ENCODE data around the gene IL13RA2. TPM values are rescaled to one million over a fixed set of nuclear protein-coding genes. Genes with fewer than 3 reads are reported as not detected.

IL13RA2 gene
- total RNA-seq, 4 donors from 2014 or later, result not detected

DNA sequence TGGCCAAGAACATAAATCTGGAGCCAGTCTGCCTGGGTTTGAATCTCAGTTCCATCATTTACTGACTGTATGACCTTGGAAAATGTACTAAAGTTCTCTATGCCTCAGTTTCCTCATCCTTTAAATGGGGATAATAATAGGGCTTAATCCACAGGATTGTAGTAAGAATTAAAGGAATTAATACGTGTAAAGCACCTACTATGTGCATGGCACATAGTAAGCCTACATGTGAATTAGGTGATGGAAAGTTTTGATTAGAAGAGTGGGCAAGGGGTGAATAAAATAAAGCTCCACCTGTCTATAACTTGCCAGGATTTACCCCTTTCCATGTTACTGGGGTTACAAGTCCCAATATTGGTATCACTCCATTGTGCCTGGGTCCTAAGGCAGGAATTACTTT lies 35.8 kb upstream of the IL13RA2 start:
- intact Hi-C loops (cut with DNase I; ENCODE audit: low total_unique reads), result no loop called here
- Histone ChIP-seq H3K4me3 (no peak overlapping the region), H3K27me3 (no peaks in the 10 kb centered on the region), H3K4me1 (no peaks in the 10 kb centered on the region), H3K36me3 (no peaks in the 10 kb centered on the region), H3K27ac (no peak overlapping the region), H3K9me3 (no peaks in the 10 kb centered on the region)
- TF ChIP-seq, protein P1, sequence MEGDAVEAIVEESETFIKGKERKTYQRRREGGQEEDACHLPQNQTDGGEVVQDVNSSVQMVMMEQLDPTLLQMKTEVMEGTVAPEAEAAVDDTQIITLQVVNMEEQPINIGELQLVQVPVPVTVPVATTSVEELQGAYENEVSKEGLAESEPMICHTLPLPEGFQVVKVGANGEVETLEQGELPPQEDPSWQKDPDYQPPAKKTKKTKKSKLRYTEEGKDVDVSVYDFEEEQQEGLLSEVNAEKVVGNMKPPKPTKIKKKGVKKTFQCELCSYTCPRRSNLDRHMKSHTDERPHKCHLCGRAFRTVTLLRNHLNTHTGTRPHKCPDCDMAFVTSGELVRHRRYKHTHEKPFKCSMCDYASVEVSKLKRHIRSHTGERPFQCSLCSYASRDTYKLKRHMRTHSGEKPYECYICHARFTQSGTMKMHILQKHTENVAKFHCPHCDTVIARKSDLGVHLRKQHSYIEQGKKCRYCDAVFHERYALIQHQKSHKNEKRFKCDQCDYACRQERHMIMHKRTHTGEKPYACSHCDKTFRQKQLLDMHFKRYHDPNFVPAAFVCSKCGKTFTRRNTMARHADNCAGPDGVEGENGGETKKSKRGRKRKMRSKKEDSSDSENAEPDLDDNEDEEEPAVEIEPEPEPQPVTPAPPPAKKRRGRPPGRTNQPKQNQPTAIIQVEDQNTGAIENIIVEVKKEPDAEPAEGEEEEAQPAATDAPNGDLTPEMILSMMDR (IDR thresholded peaks at IDR 0.05), result no peak
- TF ChIP-seq POLR2A (IDR thresholded peaks at IDR 0.05), result no peak
- no peak for DNase-seq

GRCh38 chrX:115047715-115048114 lies 30.3 kb upstream of the IL13RA2 start:
- DNase-seq, result no peak
- Histone ChIP-seq H3K27me3 (no peaks in the 10 kb centered on the region), H3K4me1 (no peaks in the 10 kb centered on the region), H3K4me3 (no peak overlapping the region), H3K9me3 (no peaks in the 10 kb centered on the region), H3K36me3 (no peaks in the 10 kb centered on the region), H3K27ac (no peak overlapping the region)
- TF ChIP-seq, protein P1 (IDR thresholded peaks at IDR 0.05), result no peak
- TF ChIP-seq POLR2A (IDR thresholded peaks at IDR 0.05), result no peak
- intact Hi-C loops (cut with DNase I; ENCODE audit: low total_unique reads), result no loop called here

GRCh38 chrX:115047181-115047580 lies 29.8 kb upstream of the IL13RA2 start:
- TF ChIP-seq, protein P1 (IDR thresholded peaks at IDR 0.05), result no peak
- TF ChIP-seq POLR2A (IDR thresholded peaks at IDR 0.05), result no peak
- no peak for DNase-seq
- Histone ChIP-seq H3K4me3 (no peak overlapping the region), H3K9me3 (no peaks in the 10 kb centered on the region), H3K27me3 (no peaks in the 10 kb centered on the region), H3K27ac (no peak overlapping the region), H3K36me3 (no peaks in the 10 kb centered on the region), H3K4me1 (no peaks in the 10 kb centered on the region)
- intact Hi-C loops (cut with DNase I; ENCODE audit: low total_unique reads), result no loop called here

GRCh38 chrX:115040417-115040816 lies 23.0 kb upstream of the IL13RA2 start:
- H3K27ac ChIP-seq, result no peak overlapping the region
- no peaks in the 10 kb centered on the region for H3K4me1 ChIP-seq
- H3K36me3 ChIP-seq, result no peaks in the 10 kb centered on the region
- TF ChIP-seq, protein P1 (IDR thresholded peaks at IDR 0.05), result no peak
- TF ChIP-seq POLR2A (IDR thresholded peaks at IDR 0.05), result no peak
- intact Hi-C loops (cut with DNase I; ENCODE audit: low total_unique reads), result no loop called here
- H3K27me3 ChIP-seq, result no peaks in the 10 kb centered on the region
- H3K4me3 ChIP-seq, result no peak overlapping the region
- no peaks in the 10 kb centered on the region for H3K9me3 ChIP-seq
- no peak for DNase-seq

DNA sequence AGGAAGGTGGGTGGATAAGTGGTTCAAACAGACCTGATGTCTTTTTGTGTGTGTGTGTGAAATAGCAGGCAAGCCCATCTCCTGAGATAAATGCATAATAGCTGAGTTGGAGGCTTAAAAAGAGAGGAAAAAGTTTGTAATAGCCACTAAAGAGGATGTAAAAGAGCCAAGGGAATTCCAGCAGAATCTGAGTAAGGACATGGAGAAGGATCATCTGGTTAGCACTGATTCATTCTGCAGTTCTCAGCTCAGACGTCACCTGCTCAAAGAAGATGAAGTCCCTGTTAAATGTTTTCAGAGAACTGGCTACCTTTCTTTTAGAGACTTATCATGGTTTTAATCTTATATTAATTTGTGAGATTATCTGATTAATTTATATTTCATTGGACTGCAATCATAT lies 21.0 kb upstream of the IL13RA2 start:
- TF ChIP-seq, protein P1 (IDR thresholded peaks at IDR 0.05), result no peak
- TF ChIP-seq POLR2A (IDR thresholded peaks at IDR 0.05), result no peak
- Histone ChIP-seq H3K27me3 (peaks cover 0 to 8% of the 10 kb centered on the region in 2 donors), H3K9me3 (no peaks in the 10 kb centered on the region), H3K36me3 (no peaks in the 10 kb centered on the region), H3K4me3 (no peak overlapping the region), H3K4me1 (no peaks in the 10 kb centered on the region), H3K27ac (no peak overlapping the region)
- intact Hi-C loops (cut with DNase I; ENCODE audit: low total_unique reads), result no loop called here
- DNase-seq, result no peak
